GM12864 (cell line): Measurements from ENCODE around the gene ATP1A2.

Source experiments
- DNase-seq: peaks from one replicate; pipeline ENCODE4 v3.0.0-alpha.2; 2011; ENCODE audit warnings: low read depth
- H3K4me3 ChIP-seq: 2 replicates; pipeline ENCODE4 v1.5.1; 2011; ENCODE audit warnings: mild to moderate bottlenecking, low read depth, low read length, control low read depth
- TF ChIP-seq, protein P1 (sequence below): IDR thresholded peaks from 2 replicates; pipeline ENCODE4 v1.5.1; 2011; ENCODE audit warnings: low read depth, mild to moderate bottlenecking, moderate library complexity, low read length, control low read depth, inconsistent platforms; ENCODE audit errors: missing control alignments

Gene ATP1A2

DNA sequence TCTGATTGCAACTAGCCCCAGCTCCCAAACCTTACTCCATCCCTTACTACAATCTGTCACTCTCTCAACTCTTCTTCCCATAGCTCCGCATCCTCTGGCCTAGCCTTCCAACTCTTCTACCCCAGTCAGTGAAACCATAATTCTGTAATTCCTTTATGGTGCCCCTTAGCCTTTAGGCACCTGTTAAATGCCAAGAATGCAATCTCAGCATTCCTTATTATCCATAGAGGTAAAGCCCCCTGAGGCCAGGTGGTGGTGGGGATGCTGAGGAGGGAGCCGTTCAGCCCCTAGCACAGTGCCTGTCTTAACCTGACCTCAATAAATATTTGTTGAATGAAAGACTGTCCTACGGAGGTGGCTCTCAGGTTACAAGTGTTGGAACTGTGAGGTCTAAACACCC lies 14.0 kb downstream of the ATP1A2 start:
- DNase-seq = no peak
- no peak overlapping the region for H3K4me3 ChIP-seq
- TF ChIP-seq, protein P1, sequence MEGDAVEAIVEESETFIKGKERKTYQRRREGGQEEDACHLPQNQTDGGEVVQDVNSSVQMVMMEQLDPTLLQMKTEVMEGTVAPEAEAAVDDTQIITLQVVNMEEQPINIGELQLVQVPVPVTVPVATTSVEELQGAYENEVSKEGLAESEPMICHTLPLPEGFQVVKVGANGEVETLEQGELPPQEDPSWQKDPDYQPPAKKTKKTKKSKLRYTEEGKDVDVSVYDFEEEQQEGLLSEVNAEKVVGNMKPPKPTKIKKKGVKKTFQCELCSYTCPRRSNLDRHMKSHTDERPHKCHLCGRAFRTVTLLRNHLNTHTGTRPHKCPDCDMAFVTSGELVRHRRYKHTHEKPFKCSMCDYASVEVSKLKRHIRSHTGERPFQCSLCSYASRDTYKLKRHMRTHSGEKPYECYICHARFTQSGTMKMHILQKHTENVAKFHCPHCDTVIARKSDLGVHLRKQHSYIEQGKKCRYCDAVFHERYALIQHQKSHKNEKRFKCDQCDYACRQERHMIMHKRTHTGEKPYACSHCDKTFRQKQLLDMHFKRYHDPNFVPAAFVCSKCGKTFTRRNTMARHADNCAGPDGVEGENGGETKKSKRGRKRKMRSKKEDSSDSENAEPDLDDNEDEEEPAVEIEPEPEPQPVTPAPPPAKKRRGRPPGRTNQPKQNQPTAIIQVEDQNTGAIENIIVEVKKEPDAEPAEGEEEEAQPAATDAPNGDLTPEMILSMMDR = no peak

DNA sequence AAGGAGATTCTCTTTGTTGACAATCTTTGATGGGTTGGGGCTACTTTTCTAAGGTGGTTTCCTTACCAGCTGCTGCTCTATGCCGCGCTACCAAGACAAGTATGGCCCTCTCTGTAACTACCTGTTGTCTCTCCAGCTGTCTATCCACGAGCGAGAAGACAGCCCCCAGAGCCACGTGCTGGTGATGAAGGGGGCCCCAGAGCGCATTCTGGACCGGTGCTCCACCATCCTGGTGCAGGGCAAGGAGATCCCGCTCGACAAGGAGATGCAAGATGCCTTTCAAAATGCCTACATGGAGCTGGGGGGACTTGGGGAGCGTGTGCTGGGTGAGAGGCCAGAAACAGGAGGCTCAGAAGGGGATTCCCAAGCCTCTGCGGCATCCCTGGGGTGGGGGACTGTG lies 14.4 kb downstream of the ATP1A2 start:
- H3K4me3 ChIP-seq = no peak overlapping the region
- TF ChIP-seq, protein P1 = no peak
- no peak for DNase-seq

DNA sequence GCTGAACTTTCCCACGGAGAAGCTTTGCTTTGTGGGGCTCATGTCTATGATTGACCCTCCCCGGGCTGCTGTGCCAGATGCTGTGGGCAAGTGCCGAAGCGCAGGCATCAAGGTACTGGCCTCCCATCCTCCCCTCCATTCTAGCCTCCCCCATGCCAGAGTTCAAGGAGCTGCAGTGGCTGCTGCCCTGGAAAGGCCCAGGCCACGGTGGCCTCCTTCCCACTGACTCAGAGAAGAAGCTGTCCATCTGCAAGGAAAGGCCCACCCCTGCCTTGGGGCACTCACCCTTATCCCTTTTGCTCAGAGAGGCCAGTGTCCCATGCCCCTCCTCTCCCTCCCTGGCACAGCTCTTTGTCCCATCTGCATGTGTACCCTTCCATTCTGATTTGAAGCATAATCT lies 14.9 kb downstream of the ATP1A2 start:
- no peak overlapping the region for H3K4me3 ChIP-seq
- DNase-seq = no peak
- TF ChIP-seq, protein P1 = no peak

DNA sequence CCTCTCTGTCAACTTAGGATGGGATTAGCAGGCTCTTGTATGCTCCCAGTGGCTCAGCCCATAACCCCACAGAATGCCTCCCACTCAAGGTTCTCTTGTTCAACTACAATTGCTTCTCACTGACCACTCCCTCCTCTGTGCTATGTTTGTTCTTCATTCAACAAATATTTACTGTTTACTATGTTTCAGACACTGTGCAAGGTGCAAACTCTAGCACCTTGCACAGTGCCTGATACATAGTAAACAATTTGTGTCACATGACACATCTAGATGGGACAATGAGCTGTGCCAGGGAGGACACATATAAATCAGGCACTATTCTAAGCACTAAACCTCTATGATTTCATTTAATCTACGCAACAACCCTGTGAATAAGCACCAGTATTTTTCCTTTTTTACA lies 15.4 kb downstream of the ATP1A2 start:
- DNase-seq = no peak
- TF ChIP-seq, protein P1 = no peak
- no peak overlapping the region for H3K4me3 ChIP-seq

DNA sequence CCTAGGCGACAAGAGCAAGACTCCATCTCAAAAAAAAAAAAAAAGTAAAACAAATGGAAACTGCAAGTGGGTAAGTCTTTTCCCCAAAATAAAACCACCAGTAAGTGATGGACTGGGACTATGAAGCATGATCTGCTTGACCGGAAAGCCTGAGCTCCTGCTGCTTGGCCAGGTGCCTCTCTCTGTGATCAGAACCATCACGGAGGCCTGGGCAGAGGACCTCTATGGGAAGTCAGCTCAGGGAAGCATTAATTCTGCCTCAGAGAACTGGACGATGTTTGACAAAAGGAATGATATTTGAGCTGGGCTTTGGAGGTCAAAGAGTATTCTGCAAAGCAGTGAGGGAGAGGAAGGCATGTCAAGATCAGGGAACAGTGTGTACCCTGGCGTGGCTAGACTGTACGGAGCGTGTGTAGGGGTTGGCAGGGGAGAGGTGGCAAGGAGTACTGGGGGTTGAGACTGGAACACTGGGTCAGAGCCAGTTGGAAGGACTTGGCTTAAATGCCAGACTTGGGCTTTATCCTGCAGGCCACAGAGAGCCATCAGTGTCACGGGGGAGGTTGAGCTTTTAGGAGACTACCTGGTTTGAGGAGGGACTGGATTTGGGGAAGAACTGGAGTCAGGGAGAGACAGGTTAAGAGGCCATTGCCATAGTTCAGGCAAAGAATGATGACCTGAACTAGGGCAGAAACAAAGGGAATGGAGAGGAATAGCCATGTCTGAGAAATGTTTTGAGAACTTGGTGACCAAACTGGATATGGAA lies 16.4 kb downstream of the ATP1A2 start:
- DNase-seq = no peak
- H3K4me3 ChIP-seq = no peak overlapping the region
- TF ChIP-seq, protein P1 = no peak

DNA sequence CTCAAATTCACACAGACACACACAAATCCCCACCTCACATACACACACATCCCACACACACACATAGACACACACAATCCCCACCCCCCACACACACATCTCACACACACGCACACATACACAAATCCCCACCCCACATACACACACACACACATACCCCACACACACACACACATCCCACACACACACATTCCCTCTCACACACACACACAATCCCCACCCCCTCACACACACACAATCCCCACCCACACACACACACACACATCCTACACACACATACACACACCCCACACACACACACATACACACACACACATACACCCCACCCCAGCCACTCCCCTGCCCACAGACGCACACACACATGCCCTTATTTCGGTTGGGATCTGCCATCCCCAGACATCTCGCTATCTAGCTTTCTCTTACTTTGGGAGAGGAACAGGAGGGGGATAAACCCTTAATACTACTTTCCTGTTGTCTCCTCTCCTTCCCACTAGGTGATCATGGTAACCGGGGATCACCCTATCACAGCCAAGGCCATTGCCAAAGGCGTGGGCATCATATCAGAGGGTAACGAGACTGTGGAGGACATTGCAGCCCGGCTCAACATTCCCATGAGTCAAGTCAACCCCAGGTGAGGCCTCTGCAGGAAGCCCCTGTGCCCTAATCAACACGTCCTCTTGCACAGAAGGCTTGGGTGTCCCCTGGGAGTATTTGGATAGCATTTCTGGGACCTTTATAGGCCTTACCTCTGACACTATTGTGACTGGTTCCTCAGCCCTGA lies 18.6 kb downstream of the ATP1A2 start:
- H3K4me3 ChIP-seq = no peak overlapping the region
- no peak for DNase-seq
- TF ChIP-seq, protein P1 = no peak
